WTC11 (cell line): ENCODE results near the gene NOB1. TPM values are rescaled to one million over a fixed set of nuclear protein-coding genes. Genes with fewer than 3 reads are reported as not detected.
A peak's percentile ranks its signal among the peaks of the same experiment; 100 is the strongest.

Source experiments
- ATAC-seq: fragments of 200-7000 bp; cut with Tn5 transposase; 2 replicates; pipeline ENCODE4 v1.10.0; 2021; ENCODE audit warnings: mild to moderate bottlenecking, moderate library complexity
- CTCF ChIA-PET: fragments of 300-600 bp; sonication (Branson Sonifier 250); formaldehyde crosslinking; loops from one replicate; lab custom pipeline; 2021; ENCODE audit warnings: antibody characterized with exemption; lab: Charles Lee
- POLR2A ChIA-PET: fragments of 350-600 bp; sonication (Branson Sonifier 250); formaldehyde crosslinking; loops from one replicate; lab custom pipeline; 2021; ENCODE audit warnings: antibody characterized with exemption; lab: Charles Lee
- DNase-seq: peaks from one replicate; pipeline ENCODE4 v3.0.0; 2021; ENCODE audit warnings: low spot score
- H3K27ac Mint-ChIP-seq: 2 replicates; pipeline ENCODE4 v1.8.0; 2021; ENCODE audit warnings: mixed read lengths
- H3K27me3 Mint-ChIP-seq: 2 replicates; pipeline ENCODE4 v1.8.0; 2021; ENCODE audit warnings: low read depth, mild to moderate bottlenecking, moderate library complexity, mixed read lengths
- H3K36me3 Mint-ChIP-seq: 2 replicates; pipeline ENCODE4 v1.8.0; 2021; ENCODE audit warnings: mixed read lengths
- H3K4me1 Mint-ChIP-seq: 2 replicates; pipeline ENCODE4 v1.8.0; 2022; ENCODE audit warnings: mixed read lengths
- H3K4me3 Mint-ChIP-seq: 2 replicates; pipeline ENCODE4 v1.8.0; 2021; ENCODE audit warnings: mild to moderate bottlenecking, moderate library complexity, mixed read lengths
- H3K9me3 Mint-ChIP-seq: 2 replicates; pipeline ENCODE4 v1.8.0; 2021; ENCODE audit warnings: mixed read lengths
- CREM ChIP-seq: sonication (generic); formaldehyde crosslinking; IDR thresholded peaks from 2 replicates; pipeline ENCODE4 v1.8.1; 2022; ENCODE audit warnings: mild to moderate bottlenecking, missing genetic modification reagents, moderate library complexity
- ESRRA ChIP-seq: sonication (generic); formaldehyde crosslinking; IDR thresholded peaks from 2 replicates; pipeline ENCODE4 v1.8.1; 2022; ENCODE audit warnings: mild to moderate bottlenecking, missing genetic modification reagents, borderline replicate concordance
- FOXJ3 ChIP-seq: sonication (generic); formaldehyde crosslinking; IDR thresholded peaks from 2 replicates; pipeline ENCODE4 v1.9.0; 2021; ENCODE audit warnings: missing genetic modification reagents, mild to moderate bottlenecking, borderline replicate concordance
- GRHL2 ChIP-seq: fragments of 250-450 bp; sonication (Bioruptor Pico); IDR thresholded peaks from 2 replicates; pipeline ENCODE4 v1.8.0; 2022; ENCODE audit warnings: mild to moderate bottlenecking, moderate library complexity; ENCODE audit not compliant: insufficient replicate concordance, severe bottlenecking
- IRF2 ChIP-seq: sonication (generic); formaldehyde crosslinking; IDR thresholded peaks from 2 replicates; pipeline ENCODE4 v1.8.0; 2022; ENCODE audit warnings: low read depth, missing genetic modification reagents, borderline replicate concordance
- JAZF1 ChIP-seq: fragments of 250-450 bp; sonication (Bioruptor Pico); IDR thresholded peaks from 2 replicates; pipeline ENCODE4 v1.9.0; 2021; ENCODE audit warnings: moderate library complexity, mild to moderate bottlenecking, inconsistent platforms
- JUN ChIP-seq: sonication (generic); formaldehyde crosslinking; IDR thresholded peaks from 2 replicates; pipeline ENCODE4 v1.8.0; 2023; ENCODE audit warnings: mild to moderate bottlenecking, missing genetic modification reagents
- NFYB ChIP-seq: sonication (generic); formaldehyde crosslinking; conservative IDR thresholded peaks from 2 replicates; pipeline ENCODE4 v1.8.0; 2022; ENCODE audit warnings: low read depth, missing genetic modification reagents
- NR1H2 ChIP-seq: sonication (generic); formaldehyde crosslinking; IDR thresholded peaks from 2 replicates; pipeline ENCODE4 v1.9.0; 2021; ENCODE audit warnings: mild to moderate bottlenecking, moderate library complexity, missing genetic modification reagents
- SP1 ChIP-seq: sonication (generic); formaldehyde crosslinking; conservative IDR thresholded peaks from 2 replicates; pipeline ENCODE4 v1.8.1; 2022; ENCODE audit warnings: missing genetic modification reagents
- TP53 ChIP-seq: sonication (generic); formaldehyde crosslinking; IDR thresholded peaks from 2 replicates; pipeline ENCODE4 v1.8.1; 2023; ENCODE audit warnings: mild to moderate bottlenecking, missing genetic modification reagents
- ZNF138 ChIP-seq: sonication (generic); formaldehyde crosslinking; conservative IDR thresholded peaks from 2 replicates; pipeline ENCODE4 v1.8.1; 2022; ENCODE audit warnings: mild to moderate bottlenecking, moderate library complexity, missing genetic modification reagents
- total RNA-seq: library from RNA; stranded (reverse); gene quantifications from 3 replicates; pipeline ENCODE4 v1.2.3, GENCODE V29; 2021
- TF ChIP-seq, protein P1 (sequence below): sonication (generic); formaldehyde crosslinking; IDR thresholded peaks from 2 replicates; pipeline ENCODE4 v1.8.1; 2023; ENCODE audit warnings: mild to moderate bottlenecking, missing genetic modification reagents
- TF ChIP-seq, protein P2 (sequence below): fragments of 250-450 bp; sonication (Bioruptor Pico); IDR thresholded peaks from 2 replicates; pipeline ENCODE4 v1.9.0; 2021; ENCODE audit warnings: mild to moderate bottlenecking
- TF ChIP-seq, protein P3 (sequence below): fragments of 200-600 bp; IDR thresholded peaks from 2 replicates; pipeline ENCODE4 v1.8.0; 2022; ENCODE audit warnings: antibody characterized with exemption
- TF ChIP-seq, protein P4 (sequence below): fragments of 250-450 bp; sonication (Bioruptor Pico); IDR thresholded peaks from 2 replicates; pipeline ENCODE4 v1.9.0; 2021; ENCODE audit warnings: mild to moderate bottlenecking, borderline replicate concordance
- TF ChIP-seq, protein P5 (sequence below): fragments of 250-450 bp; sonication (Bioruptor Pico); IDR thresholded peaks from 2 replicates; pipeline ENCODE4 v1.8.0; 2021; ENCODE audit warnings: mild to moderate bottlenecking

The NOB1 gene
- total RNA-seq, 1 experiment from 2014 or later = 88.0 TPM

DNA sequence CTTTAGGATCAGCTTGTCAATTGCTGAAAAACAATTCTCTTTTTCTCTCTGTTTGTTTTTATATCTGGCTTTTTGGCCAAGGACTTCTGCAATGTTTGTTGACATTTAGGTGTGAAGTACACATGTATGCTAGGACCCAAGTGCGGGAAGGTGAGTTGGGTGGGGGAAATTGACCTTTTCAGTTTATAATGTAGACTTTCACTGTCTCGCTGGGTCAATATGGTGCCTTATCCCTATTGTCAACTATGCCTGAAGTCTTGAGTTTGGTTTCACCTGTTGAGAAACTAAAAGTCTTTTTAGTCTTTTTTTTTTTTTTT lies 16.9 kb upstream of the NOB1 start:
- peaks cover 28% of the 10 kb centered on the region for H3K9me3 Mint-ChIP-seq
- ATAC-seq (no peak), DNase-seq (no peak)
- POLR2A ChIA-PET = interaction anchor here (0.5 kb wide), 1 partner anchor 66 kb away, joined by 4 read pairs; no protein-coding TSS in a partner anchor
- peaks cover 19% of the 10 kb centered on the region for H3K36me3 Mint-ChIP-seq
- H3K27me3 Mint-ChIP-seq = no peaks in the 10 kb centered on the region
- H3K4me1 Mint-ChIP-seq = no peaks in the 10 kb centered on the region; the same call in 1 of the 2 replicates
- no peak overlapping the region for H3K4me3 Mint-ChIP-seq
- 0 out of 2 replicates have a peak overlapping the region, but pooled peaks have one; percentile 22 for H3K27ac Mint-ChIP-seq
- CTCF ChIA-PET = no interaction called here
- TF ChIP-seq GRHL2 (CRISPR knock-in tag) = no peak
- TF ChIP-seq JUN = no peak
- TF ChIP-seq, protein P1, sequence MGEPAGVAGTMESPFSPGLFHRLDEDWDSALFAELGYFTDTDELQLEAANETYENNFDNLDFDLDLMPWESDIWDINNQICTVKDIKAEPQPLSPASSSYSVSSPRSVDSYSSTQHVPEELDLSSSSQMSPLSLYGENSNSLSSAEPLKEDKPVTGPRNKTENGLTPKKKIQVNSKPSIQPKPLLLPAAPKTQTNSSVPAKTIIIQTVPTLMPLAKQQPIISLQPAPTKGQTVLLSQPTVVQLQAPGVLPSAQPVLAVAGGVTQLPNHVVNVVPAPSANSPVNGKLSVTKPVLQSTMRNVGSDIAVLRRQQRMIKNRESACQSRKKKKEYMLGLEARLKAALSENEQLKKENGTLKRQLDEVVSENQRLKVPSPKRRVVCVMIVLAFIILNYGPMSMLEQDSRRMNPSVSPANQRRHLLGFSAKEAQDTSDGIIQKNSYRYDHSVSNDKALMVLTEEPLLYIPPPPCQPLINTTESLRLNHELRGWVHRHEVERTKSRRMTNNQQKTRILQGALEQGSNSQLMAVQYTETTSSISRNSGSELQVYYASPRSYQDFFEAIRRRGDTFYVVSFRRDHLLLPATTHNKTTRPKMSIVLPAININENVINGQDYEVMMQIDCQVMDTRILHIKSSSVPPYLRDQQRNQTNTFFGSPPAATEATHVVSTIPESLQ (CRISPR knock-in tag) = no peak
- TF ChIP-seq SP1 = no peak
- no peak for TF ChIP-seq NFYB (CRISPR knock-in tag)
- no peak for TF ChIP-seq IRF2 (CRISPR knock-in tag)
- no peak for TF ChIP-seq FOXJ3 (CRISPR knock-in tag)
- TF ChIP-seq JAZF1 (CRISPR knock-in tag) = no peak
- TF ChIP-seq, all 79 proteins: peak for 0

DNA sequence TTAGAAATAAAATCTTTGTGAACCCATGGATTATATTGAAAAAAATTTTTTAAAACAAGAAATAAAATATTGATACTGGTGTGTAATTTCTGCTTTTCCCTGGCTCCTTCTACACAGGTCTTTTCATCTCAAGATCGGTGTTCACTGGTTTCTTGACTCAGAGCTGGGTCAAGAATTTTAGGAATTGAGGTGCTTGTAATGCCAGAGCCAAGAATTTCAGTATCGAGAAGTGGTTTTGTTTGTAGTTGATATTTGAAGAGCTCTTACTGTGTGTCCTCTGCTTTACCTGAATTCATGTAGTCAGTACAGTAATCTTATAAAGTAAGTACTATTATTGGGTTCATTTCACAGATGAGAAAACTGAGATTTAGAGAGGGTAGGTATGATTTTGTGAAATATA lies 14.7 kb upstream of the NOB1 start:
- TF ChIP-seq FOXJ3 (CRISPR knock-in tag) = no peak
- no peak for TF ChIP-seq CREM (CRISPR knock-in tag)
- TF ChIP-seq ESRRA (CRISPR knock-in tag) = no peak
- TF ChIP-seq, protein P2, sequence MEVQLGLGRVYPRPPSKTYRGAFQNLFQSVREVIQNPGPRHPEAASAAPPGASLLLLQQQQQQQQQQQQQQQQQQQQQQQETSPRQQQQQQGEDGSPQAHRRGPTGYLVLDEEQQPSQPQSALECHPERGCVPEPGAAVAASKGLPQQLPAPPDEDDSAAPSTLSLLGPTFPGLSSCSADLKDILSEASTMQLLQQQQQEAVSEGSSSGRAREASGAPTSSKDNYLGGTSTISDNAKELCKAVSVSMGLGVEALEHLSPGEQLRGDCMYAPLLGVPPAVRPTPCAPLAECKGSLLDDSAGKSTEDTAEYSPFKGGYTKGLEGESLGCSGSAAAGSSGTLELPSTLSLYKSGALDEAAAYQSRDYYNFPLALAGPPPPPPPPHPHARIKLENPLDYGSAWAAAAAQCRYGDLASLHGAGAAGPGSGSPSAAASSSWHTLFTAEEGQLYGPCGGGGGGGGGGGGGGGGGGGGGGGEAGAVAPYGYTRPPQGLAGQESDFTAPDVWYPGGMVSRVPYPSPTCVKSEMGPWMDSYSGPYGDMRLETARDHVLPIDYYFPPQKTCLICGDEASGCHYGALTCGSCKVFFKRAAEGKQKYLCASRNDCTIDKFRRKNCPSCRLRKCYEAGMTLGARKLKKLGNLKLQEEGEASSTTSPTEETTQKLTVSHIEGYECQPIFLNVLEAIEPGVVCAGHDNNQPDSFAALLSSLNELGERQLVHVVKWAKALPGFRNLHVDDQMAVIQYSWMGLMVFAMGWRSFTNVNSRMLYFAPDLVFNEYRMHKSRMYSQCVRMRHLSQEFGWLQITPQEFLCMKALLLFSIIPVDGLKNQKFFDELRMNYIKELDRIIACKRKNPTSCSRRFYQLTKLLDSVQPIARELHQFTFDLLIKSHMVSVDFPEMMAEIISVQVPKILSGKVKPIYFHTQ (CRISPR knock-in tag) = no peak
- TF ChIP-seq NR1H2 (CRISPR knock-in tag) = no peak
- TF ChIP-seq, protein P3, sequence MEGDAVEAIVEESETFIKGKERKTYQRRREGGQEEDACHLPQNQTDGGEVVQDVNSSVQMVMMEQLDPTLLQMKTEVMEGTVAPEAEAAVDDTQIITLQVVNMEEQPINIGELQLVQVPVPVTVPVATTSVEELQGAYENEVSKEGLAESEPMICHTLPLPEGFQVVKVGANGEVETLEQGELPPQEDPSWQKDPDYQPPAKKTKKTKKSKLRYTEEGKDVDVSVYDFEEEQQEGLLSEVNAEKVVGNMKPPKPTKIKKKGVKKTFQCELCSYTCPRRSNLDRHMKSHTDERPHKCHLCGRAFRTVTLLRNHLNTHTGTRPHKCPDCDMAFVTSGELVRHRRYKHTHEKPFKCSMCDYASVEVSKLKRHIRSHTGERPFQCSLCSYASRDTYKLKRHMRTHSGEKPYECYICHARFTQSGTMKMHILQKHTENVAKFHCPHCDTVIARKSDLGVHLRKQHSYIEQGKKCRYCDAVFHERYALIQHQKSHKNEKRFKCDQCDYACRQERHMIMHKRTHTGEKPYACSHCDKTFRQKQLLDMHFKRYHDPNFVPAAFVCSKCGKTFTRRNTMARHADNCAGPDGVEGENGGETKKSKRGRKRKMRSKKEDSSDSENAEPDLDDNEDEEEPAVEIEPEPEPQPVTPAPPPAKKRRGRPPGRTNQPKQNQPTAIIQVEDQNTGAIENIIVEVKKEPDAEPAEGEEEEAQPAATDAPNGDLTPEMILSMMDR = no peak
- TF ChIP-seq ZNF138 = no peak
- TF ChIP-seq, protein P4, sequence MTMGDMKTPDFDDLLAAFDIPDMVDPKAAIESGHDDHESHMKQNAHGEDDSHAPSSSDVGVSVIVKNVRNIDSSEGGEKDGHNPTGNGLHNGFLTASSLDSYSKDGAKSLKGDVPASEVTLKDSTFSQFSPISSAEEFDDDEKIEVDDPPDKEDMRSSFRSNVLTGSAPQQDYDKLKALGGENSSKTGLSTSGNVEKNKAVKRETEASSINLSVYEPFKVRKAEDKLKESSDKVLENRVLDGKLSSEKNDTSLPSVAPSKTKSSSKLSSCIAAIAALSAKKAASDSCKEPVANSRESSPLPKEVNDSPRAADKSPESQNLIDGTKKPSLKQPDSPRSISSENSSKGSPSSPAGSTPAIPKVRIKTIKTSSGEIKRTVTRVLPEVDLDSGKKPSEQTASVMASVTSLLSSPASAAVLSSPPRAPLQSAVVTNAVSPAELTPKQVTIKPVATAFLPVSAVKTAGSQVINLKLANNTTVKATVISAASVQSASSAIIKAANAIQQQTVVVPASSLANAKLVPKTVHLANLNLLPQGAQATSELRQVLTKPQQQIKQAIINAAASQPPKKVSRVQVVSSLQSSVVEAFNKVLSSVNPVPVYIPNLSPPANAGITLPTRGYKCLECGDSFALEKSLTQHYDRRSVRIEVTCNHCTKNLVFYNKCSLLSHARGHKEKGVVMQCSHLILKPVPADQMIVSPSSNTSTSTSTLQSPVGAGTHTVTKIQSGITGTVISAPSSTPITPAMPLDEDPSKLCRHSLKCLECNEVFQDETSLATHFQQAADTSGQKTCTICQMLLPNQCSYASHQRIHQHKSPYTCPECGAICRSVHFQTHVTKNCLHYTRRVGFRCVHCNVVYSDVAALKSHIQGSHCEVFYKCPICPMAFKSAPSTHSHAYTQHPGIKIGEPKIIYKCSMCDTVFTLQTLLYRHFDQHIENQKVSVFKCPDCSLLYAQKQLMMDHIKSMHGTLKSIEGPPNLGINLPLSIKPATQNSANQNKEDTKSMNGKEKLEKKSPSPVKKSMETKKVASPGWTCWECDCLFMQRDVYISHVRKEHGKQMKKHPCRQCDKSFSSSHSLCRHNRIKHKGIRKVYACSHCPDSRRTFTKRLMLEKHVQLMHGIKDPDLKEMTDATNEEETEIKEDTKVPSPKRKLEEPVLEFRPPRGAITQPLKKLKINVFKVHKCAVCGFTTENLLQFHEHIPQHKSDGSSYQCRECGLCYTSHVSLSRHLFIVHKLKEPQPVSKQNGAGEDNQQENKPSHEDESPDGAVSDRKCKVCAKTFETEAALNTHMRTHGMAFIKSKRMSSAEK (CRISPR knock-in tag) = no peak
- TF ChIP-seq, protein P5, sequence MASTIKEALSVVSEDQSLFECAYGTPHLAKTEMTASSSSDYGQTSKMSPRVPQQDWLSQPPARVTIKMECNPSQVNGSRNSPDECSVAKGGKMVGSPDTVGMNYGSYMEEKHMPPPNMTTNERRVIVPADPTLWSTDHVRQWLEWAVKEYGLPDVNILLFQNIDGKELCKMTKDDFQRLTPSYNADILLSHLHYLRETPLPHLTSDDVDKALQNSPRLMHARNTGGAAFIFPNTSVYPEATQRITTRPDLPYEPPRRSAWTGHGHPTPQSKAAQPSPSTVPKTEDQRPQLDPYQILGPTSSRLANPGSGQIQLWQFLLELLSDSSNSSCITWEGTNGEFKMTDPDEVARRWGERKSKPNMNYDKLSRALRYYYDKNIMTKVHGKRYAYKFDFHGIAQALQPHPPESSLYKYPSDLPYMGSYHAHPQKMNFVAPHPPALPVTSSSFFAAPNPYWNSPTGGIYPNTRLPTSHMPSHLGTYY (CRISPR knock-in tag) = no peak
- no peak for TF ChIP-seq TP53 (CRISPR knock-in tag)
- Mint-ChIP-seq H3K27ac (no peak overlapping the region), H3K27me3 (no peaks in the 10 kb centered on the region), H3K4me3 (no peak overlapping the region), H3K4me1 (no peaks in the 10 kb centered on the region; the same call in 1 of the 2 replicates), H3K36me3 (peaks cover 8% of the 10 kb centered on the region), H3K9me3 (peaks cover 10% of the 10 kb centered on the region)
- CTCF ChIA-PET = interaction anchor here (0.7 to 1.8 kb wide), 2 partner anchors 11 to 14 kb away, joined by 3 to 7 read pairs; partner anchors contain the start of gene NOB1
- ATAC-seq = no peak
- no peak for DNase-seq
- POLR2A ChIA-PET = interaction anchor here (0.7 kb wide), 1 partner anchor 8 kb away, joined by 4 read pairs; no protein-coding TSS in a partner anchor
